ENCODE data around the gene SRL.
"Not testable (repeated sequence)": the region's sequence is repeated elsewhere in the genome, so short reads cannot be mapped to it uniquely, and the experiment has no call there.

The SRL gene

GRCh38 chr16:4156503-4156902 is 85.4 kb downstream of the SRL start:
- not testable (repeated sequence) for DNase-seq

- DNase-seq = not testable (repeated sequence)
These were observed 88.5 kb downstream of the SRL start for GRCh38 chr16:4153364-4153763.

GRCh38 chr16:4152267-4152666 is 89.6 kb downstream of the SRL start:
- DNase-seq = no peak

- DNase-seq = no peak
These were observed 94.6 kb downstream of the SRL start for GRCh38 chr16:4147236-4147635.

- no peak for DNase-seq
These were observed 99.6 kb downstream of the SRL start for GRCh38 chr16:4142268-4142667.

GRCh38 chr16:4141604-4142003 is 100.3 kb downstream of the SRL start:
- no peak for DNase-seq

- DNase-seq = no peak
These were observed 101.2 kb downstream of the SRL start for GRCh38 chr16:4140652-4141051.

- no peak for DNase-seq
These were observed 101.9 kb downstream of the SRL start for GRCh38 chr16:4139968-4140367.
